ENCODE measurements around the gene ADARB1.

The ADARB1 gene

DNA sequence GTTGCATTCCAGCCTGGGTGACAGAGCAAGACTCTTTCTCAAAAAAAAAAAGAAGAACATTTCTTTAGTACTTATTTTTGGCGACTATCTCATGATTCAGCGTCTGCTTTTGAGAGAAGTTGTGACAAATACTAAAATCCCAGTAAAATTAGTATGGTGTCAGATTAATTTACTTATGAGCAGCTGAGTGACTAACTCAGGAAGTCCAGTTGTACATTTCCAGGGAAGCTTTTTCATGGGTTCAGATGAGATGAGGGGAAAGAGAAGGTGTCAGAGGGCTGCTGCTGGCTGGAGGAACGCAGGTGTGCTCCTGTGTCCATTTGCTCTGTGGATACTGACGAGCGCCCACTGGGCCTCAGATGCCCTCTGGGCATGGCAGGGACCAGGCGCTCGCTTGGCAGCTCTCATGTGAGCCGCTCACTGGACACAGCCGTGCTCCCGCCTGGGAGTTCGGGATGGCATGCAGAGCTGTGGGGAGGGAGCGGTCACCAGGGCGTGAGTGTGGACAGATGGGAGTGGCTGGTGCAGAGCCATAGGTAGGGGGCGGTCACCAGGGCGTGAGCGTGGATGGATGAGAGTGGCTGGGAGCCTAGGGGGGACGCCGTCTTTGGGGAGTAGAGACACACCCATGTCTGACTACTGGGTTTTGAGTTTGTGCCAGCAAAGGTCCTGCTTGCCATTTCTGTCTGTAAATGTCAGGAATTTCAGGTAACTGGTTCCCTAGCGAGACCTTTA, 55.0 kb downstream of the ADARB1 start:
- H3K27ac ChIP-seq (ENCODE audit: extremely low read depth, low read depth, low read length): no peak overlapping the region
- H3K36me3 ChIP-seq (ENCODE audit: control insufficient read depth in 2 of 2, insufficient read depth in 1 of 2, low read length in 2 of 2): no peaks in the 10 kb centered on the region
- peaks cover 11% of the 10 kb centered on the region for H3K4me1 ChIP-seq (ENCODE audit: control insufficient read depth, insufficient read depth, low read length)
- no peaks in the 10 kb centered on the region for H3K9me3 ChIP-seq (ENCODE audit: control insufficient read depth, insufficient read depth, low read depth, low read length)
- ChIA-PET POLR2A (interaction anchor here (1.1 kb wide), 1 partner anchor 56 kb away, joined by 5 read pairs; no protein-coding TSS in a partner anchor), CTCF (interaction anchor here (0.6 to 9.9 kb wide), 36 partner anchors 9 to 1102 kb away, joined by 3 to 187 read pairs (median 5); partner anchors contain the start of gene KRTAP10-5)
- TF ChIP-seq ZNF544 (tag by site-specific recombination; IDR thresholded peaks at IDR 0.05) (no peak), WT1 (tag by site-specific recombination; IDR thresholded peaks at IDR 0.05) (peak; percentile 50; the same call in 1 of the 2 replicates), ZIC2 (tag by site-specific recombination; IDR thresholded peaks at IDR 0.05) (no peak), ZNF292 (tag by site-specific recombination; IDR thresholded peaks at IDR 0.05; ENCODE audit: borderline replicate concordance, low read depth) (0 out of 2 replicates have a peak, but pooled peaks have one; percentile 1), KLF1 (tag by site-specific recombination; IDR thresholded peaks at IDR 0.05) (peak; percentile 98), ZNF600 (tag by site-specific recombination; IDR thresholded peaks at IDR 0.05) (0 out of 2 replicates have a peak, but pooled peaks have one; percentile 11), KLF9 (tag by site-specific recombination; IDR thresholded peaks at IDR 0.05; ENCODE audit: low read depth) (peak; percentile 26; the same call in 1 of the 2 replicates)
- TF ChIP-seq, protein P1, sequence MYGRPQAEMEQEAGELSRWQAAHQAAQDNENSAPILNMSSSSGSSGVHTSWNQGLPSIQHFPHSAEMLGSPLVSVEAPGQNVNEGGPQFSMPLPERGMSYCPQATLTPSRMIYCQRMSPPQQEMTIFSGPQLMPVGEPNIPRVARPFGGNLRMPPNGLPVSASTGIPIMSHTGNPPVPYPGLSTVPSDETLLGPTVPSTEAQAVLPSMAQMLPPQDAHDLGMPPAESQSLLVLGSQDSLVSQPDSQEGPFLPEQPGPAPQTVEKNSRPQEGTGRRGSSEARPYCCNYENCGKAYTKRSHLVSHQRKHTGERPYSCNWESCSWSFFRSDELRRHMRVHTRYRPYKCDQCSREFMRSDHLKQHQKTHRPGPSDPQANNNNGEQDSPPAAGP (tag by site-specific recombination; IDR thresholded peaks at IDR 0.05): peak; percentile 67; the same call in 1 of the 2 replicates
- TF ChIP-seq, protein P2, sequence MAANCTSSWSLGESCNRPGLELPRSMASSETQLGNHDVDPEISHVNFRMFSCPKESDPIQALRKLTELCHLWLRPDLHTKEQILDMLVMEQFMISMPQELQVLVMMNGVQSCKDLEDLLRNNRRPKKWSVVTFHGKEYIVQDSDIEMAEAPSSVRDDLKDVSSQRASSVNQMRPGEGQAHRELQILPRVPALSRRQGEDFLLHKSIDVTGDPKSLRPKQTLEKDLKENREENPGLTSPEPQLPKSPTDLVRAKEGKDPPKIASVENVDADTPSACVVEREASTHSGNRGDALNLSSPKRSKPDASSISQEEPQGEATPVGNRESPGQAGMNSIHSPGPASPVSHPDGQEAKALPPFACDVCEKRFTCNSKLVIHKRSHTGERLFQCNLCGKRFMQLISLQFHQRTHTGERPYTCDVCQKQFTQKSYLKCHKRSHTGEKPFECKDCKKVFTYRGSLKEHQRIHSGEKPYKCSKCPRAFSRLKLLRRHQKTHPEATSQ (tag by site-specific recombination; IDR thresholded peaks at IDR 0.05): no peak
- H3K4me3 ChIP-seq (ENCODE audit: low read depth, low read length): no peak overlapping the region

DNA sequence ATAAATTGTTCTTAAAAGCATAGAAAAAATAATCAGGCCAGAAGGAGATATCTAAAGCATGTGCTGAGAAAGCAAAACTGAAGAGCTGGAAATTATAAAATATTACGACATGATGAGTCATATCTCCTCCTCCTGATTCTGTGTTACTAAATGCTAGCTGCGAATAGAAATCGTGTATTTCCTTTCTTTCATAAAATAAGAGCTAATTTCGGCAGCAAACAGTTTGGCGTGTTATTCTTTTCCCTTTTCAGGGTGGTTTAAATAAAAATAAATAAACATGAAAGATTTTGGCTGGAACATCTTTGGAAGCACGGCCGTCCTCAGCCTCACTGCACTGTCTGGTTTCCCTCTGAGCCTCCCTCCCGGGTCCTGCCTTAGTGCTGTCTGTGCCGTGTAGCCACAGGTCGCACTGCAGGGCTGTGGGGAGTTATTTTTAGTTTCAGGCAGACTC, 56.0 kb downstream of the ADARB1 start:
- ChIA-PET CTCF (interaction anchor here (0.6 to 9.9 kb wide), 13 partner anchors 9 to 405 kb away, joined by 3 to 187 read pairs (median 5); partner anchors contain the start of gene SLX9), POLR2A (interaction anchor here (1.5 kb wide), 1 partner anchor 258 kb away, joined by 3 read pairs; no protein-coding TSS in a partner anchor)
- TF ChIP-seq SP7 (tag by site-specific recombination; IDR thresholded peaks at IDR 0.05): peak; percentile 55
- peak; percentile 69; the same call in 1 of the 2 replicates for TF ChIP-seq PRDM1 (tag by site-specific recombination; IDR thresholded peaks at IDR 0.05)
- TF ChIP-seq ZNF24 (tag by site-specific recombination; IDR thresholded peaks at IDR 0.05): no peak
- peak; percentile 95 for TF ChIP-seq SCRT2 (tag by site-specific recombination; IDR thresholded peaks at IDR 0.05)
- TF ChIP-seq ZNF324 (tag by site-specific recombination; IDR thresholded peaks at IDR 0.05): 0 out of 2 replicates have a peak, but pooled peaks have one; percentile 50
- TF ChIP-seq, protein P3, sequence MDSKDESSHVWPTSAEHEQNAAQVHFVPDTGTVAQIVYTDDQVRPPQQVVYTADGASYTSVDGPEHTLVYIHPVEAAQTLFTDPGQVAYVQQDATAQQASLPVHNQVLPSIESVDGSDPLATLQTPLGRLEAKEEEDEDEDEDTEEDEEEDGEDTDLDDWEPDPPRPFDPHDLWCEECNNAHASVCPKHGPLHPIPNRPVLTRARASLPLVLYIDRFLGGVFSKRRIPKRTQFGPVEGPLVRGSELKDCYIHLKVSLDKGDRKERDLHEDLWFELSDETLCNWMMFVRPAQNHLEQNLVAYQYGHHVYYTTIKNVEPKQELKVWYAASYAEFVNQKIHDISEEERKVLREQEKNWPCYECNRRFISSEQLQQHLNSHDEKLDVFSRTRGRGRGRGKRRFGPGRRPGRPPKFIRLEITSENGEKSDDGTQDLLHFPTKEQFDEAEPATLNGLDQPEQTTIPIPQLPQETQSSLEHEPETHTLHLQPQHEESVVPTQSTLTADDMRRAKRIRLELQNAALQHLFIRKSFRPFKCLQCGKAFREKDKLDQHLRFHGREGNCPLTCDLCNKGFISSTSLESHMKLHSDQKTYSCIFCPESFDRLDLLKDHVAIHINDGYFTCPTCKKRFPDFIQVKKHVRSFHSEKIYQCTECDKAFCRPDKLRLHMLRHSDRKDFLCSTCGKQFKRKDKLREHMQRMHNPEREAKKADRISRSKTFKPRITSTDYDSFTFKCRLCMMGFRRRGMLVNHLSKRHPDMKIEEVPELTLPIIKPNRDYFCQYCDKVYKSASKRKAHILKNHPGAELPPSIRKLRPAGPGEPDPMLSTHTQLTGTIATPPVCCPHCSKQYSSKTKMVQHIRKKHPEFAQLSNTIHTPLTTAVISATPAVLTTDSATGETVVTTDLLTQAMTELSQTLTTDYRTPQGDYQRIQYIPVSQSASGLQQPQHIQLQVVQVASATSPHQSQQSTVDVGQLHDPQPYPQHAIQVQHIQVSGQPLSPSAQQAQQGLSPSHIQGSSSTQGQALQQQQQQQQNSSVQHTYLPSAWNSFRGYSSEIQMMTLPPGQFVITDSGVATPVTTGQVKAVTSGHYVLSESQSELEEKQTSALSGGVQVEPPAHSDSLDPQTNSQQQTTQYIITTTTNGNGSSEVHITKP (tag by site-specific recombination; IDR thresholded peaks at IDR 0.05): peak; percentile 59
- TF ChIP-seq RBAK (tag by site-specific recombination; IDR thresholded peaks at IDR 0.05): no peak
- TF ChIP-seq, protein P4, sequence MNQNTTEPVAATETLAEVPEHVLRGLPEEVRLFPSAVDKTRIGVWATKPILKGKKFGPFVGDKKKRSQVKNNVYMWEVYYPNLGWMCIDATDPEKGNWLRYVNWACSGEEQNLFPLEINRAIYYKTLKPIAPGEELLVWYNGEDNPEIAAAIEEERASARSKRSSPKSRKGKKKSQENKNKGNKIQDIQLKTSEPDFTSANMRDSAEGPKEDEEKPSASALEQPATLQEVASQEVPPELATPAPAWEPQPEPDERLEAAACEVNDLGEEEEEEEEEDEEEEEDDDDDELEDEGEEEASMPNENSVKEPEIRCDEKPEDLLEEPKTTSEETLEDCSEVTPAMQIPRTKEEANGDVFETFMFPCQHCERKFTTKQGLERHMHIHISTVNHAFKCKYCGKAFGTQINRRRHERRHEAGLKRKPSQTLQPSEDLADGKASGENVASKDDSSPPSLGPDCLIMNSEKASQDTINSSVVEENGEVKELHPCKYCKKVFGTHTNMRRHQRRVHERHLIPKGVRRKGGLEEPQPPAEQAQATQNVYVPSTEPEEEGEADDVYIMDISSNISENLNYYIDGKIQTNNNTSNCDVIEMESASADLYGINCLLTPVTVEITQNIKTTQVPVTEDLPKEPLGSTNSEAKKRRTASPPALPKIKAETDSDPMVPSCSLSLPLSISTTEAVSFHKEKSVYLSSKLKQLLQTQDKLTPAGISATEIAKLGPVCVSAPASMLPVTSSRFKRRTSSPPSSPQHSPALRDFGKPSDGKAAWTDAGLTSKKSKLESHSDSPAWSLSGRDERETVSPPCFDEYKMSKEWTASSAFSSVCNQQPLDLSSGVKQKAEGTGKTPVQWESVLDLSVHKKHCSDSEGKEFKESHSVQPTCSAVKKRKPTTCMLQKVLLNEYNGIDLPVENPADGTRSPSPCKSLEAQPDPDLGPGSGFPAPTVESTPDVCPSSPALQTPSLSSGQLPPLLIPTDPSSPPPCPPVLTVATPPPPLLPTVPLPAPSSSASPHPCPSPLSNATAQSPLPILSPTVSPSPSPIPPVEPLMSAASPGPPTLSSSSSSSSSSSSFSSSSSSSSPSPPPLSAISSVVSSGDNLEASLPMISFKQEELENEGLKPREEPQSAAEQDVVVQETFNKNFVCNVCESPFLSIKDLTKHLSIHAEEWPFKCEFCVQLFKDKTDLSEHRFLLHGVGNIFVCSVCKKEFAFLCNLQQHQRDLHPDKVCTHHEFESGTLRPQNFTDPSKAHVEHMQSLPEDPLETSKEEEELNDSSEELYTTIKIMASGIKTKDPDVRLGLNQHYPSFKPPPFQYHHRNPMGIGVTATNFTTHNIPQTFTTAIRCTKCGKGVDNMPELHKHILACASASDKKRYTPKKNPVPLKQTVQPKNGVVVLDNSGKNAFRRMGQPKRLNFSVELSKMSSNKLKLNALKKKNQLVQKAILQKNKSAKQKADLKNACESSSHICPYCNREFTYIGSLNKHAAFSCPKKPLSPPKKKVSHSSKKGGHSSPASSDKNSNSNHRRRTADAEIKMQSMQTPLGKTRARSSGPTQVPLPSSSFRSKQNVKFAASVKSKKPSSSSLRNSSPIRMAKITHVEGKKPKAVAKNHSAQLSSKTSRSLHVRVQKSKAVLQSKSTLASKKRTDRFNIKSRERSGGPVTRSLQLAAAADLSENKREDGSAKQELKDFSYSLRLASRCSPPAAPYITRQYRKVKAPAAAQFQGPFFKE (tag by site-specific recombination; IDR thresholded peaks at IDR 0.05; ENCODE audit: borderline replicate concordance): no peak
- TF ChIP-seq, protein P5, sequence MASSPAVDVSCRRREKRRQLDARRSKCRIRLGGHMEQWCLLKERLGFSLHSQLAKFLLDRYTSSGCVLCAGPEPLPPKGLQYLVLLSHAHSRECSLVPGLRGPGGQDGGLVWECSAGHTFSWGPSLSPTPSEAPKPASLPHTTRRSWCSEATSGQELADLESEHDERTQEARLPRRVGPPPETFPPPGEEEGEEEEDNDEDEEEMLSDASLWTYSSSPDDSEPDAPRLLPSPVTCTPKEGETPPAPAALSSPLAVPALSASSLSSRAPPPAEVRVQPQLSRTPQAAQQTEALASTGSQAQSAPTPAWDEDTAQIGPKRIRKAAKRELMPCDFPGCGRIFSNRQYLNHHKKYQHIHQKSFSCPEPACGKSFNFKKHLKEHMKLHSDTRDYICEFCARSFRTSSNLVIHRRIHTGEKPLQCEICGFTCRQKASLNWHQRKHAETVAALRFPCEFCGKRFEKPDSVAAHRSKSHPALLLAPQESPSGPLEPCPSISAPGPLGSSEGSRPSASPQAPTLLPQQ (tag by site-specific recombination; IDR thresholded peaks at IDR 0.05): peak; percentile 44; the same call in 1 of the 2 replicates
- peak; percentile 72 for TF ChIP-seq ZNF335 (tag by site-specific recombination; conservative IDR thresholded peaks at IDR 0.05)

More for the DNA sequence above, 56.0 kb downstream of the ADARB1 start:
- peak overlapping the region; percentile 8 for H3K4me3 ChIP-seq (ENCODE audit: low read depth, low read length)
- 0 out of 2 replicates have a peak overlapping the region, but pooled peaks have one; percentile 14 for H3K27ac ChIP-seq (ENCODE audit: extremely low read depth, low read depth, low read length)
- H3K9me3 ChIP-seq (ENCODE audit: control insufficient read depth, insufficient read depth, low read depth, low read length): no peaks in the 10 kb centered on the region
- no peaks in the 10 kb centered on the region for H3K36me3 ChIP-seq (ENCODE audit: control insufficient read depth in 2 of 2, insufficient read depth in 1 of 2, low read length in 2 of 2)
- H3K4me1 ChIP-seq (ENCODE audit: control insufficient read depth, insufficient read depth, low read length): peaks cover 11% of the 10 kb centered on the region
